HG02852 (cell line): ENCODE results near the gene EPS8L2.
A peak's percentile ranks its signal among the peaks of the same experiment; 100 is the strongest.

Experiments
- ATAC-seq: cut with Tn5 transposase; IDR thresholded peaks from one replicate; pipeline ENCODE4 v1.9.1; 2021; ENCODE audit warnings: mild to moderate bottlenecking, moderate library complexity; ENCODE audit not compliant: unreplicated experiment

Gene EPS8L2

DNA sequence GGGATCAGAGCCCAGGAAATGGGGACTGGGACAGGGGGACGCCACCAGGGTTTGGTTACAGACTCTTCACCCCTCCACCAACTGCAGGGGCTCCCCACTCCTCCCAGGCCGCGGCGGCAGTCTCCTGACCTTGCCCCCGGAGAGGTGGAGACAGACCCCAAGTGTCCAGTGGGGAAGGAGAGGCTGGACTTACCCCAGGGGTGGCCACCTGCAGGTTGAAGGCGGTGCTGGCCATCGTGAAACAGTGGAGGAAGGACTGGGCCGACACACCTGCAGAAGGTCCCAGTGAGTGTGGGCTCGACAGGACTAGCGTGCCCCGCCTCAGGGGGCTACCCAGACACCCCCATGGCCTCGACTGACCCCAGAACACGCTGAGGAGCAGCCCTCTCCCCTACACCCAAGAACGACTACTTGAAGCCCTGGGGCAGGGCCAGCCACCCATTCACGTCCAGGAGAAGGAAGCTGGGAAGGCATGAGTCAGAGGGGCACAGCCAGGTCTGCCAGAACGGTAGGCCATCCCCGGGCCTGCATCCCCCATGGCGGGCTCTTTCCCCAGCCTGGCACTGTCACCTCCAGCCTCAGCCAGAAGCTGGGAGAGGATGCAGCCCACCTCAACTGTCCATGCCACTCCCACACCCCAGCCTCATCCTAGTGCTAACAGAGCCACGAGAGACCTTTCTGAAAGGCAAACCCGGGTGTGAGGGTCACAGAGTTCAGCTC is 69.0 kb downstream of the EPS8L2 start:
- ATAC-seq, result no peak

DNA sequence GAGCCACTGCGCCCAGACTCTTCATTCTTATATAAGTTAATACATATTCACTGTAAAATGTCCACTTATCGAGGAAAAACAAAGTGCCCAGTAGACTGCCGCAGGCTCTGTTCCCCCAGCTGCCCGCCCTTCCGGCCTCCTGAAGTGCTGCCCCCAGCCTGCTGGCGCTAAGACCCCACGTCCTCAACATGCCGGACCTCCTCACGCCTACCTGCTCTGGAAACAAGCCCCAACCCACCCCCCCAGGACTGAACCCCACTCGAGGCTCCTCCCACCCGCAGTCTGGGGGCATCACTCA is 70.2 kb downstream of the EPS8L2 start:
- no peak for ATAC-seq

- peak; percentile 34 for ATAC-seq
Observed at GRCh38 chr11:776561-777287, 70.7 kb downstream of the EPS8L2 start.
